HepG2 (cell line): ENCODE results near the gene SINHCAF.
A peak's percentile ranks its signal among the peaks of the same experiment; 100 is the strongest.

Source experiments
- DPF2 ChIP-seq: sonication (generic); formaldehyde crosslinking; IDR thresholded peaks from 2 replicates; pipeline ENCODE4 v1.4.0; 2020; ENCODE audit warnings: mild to moderate bottlenecking, low read depth, missing genetic modification reagents, borderline replicate concordance
- EZH2 ChIP-seq: conservative IDR thresholded peaks from 2 replicates; pipeline ENCODE4 v1.6.1; 2012; ENCODE audit warnings: mild to moderate bottlenecking, low read depth, low read length, moderate library complexity
- JUNB ChIP-seq: sonication (generic); formaldehyde crosslinking; IDR thresholded peaks from 2 replicates; pipeline ENCODE4 v1.8.0; 2022; ENCODE audit warnings: missing genetic modification reagents, mild to moderate bottlenecking, borderline replicate concordance
- NR1H2 ChIP-seq: sonication (generic); formaldehyde crosslinking; IDR thresholded peaks from 2 replicates; pipeline ENCODE4 v1.8.1; 2022; ENCODE audit warnings: low read depth, missing genetic modification reagents, borderline replicate concordance
- POLR2A ChIP-seq, 2 experiments: IDR thresholded peaks; 2 replicates each; pipeline ENCODE4 v1.6.1; 2011; ENCODE audit warnings: low read depth in 2 of 2, low read length in 2 of 2, mild to moderate bottlenecking in 1 of 2, moderate library complexity in 1 of 2; ENCODE audit not compliant: insufficient read depth in 1 of 2
- SRF ChIP-seq: IDR thresholded peaks from 2 replicates; pipeline ENCODE4 v1.6.1; 2011; ENCODE audit warnings: mild to moderate bottlenecking, low read depth, low read length, moderate library complexity
- TF ChIP-seq, protein P1 (sequence below): sonication (generic); formaldehyde crosslinking; IDR thresholded peaks from 2 replicates; pipeline ENCODE4 v1.8.1; 2023; ENCODE audit warnings: missing genetic modification reagents, inconsistent platforms, borderline replicate concordance
- TF ChIP-seq, protein P2 (sequence below): sonication (generic); formaldehyde crosslinking; IDR thresholded peaks from 2 replicates; pipeline ENCODE4 v1.5.0; 2020; ENCODE audit warnings: mild to moderate bottlenecking, missing genetic modification reagents, moderate library complexity

DNA sequence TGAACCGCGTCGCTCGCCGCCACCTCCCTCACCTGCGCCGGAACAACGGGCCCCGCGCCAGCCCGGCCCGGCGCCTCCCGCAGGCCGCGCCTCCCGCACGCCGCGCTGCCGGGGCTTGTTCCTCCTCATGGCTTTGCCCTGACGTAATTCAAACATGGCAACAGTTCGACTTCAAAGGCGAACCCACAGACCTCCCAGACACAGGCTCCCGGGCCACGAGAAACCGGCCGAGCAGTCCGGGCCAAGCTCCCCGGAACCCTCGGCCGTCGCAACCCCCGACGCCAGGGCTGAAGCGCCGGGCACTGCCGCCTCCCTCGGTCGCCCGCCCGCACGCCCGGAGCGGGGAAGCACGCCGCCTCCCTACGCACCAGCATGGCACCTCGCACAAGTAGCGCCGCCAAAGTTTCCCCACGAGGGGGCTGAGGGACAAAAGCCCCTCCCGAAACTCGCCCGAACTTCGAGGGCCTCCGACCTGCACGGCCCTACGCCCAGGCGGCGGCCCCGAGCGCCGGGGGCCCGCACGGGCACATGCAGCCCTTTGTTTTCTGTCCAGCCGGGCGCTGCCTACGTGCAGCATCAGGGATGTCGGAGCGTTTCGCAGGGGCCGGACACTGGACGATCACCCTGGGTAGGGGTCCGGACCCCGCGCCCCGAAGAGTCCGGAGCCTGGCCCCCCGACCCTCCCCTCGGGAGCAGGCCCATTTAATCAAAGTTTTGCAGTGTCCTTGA is 1.7 kb downstream of the SINHCAF start:
- TF ChIP-seq NR1H2 (CRISPR knock-in tag) (no peak), POLR2A (IDR thresholded peaks at IDR 0.05; ENCODE audit: insufficient read depth in 1 of 2, low read depth in 2 of 2, low read length in 2 of 2) (peak in 1 of 2 experiments; percentile 76; a peak in 3 of 4 replicates), EZH2 (no peak), DPF2 (CRISPR knock-in tag) (no peak), SRF (no peak), JUNB (no peak)
- TF ChIP-seq, protein P1, sequence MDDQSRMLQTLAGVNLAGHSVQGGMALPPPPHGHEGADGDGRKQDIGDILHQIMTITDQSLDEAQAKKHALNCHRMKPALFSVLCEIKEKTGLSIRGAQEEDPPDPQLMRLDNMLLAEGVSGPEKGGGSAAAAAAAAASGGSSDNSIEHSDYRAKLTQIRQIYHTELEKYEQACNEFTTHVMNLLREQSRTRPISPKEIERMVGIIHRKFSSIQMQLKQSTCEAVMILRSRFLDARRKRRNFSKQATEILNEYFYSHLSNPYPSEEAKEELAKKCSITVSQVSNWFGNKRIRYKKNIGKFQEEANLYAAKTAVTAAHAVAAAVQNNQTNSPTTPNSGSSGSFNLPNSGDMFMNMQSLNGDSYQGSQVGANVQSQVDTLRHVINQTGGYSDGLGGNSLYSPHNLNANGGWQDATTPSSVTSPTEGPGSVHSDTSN = no peak
- TF ChIP-seq, protein P2, sequence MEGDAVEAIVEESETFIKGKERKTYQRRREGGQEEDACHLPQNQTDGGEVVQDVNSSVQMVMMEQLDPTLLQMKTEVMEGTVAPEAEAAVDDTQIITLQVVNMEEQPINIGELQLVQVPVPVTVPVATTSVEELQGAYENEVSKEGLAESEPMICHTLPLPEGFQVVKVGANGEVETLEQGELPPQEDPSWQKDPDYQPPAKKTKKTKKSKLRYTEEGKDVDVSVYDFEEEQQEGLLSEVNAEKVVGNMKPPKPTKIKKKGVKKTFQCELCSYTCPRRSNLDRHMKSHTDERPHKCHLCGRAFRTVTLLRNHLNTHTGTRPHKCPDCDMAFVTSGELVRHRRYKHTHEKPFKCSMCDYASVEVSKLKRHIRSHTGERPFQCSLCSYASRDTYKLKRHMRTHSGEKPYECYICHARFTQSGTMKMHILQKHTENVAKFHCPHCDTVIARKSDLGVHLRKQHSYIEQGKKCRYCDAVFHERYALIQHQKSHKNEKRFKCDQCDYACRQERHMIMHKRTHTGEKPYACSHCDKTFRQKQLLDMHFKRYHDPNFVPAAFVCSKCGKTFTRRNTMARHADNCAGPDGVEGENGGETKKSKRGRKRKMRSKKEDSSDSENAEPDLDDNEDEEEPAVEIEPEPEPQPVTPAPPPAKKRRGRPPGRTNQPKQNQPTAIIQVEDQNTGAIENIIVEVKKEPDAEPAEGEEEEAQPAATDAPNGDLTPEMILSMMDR (CRISPR knock-in tag) = no peak
